Measurements from ENCODE around the gene KMT5B.

Gene KMT5B

DNA sequence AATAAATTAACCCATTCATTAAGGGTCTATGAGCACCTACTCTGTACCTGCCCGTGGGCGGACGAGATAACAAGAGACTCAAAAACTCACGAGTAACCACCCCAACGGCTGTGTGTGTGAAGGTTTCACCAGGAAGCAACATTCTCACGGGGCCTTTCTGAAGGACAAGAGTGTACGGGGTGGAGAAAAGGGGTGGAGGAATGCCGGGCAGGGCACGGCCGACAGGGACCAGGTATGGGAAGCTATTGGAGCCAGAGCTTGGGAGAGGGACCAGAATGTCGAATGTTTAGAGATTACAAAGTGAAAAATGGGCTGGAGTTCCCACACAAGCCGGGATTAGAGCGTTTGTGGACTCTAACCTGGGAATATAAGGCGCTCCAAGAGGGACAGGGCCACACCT lies 1.6 kb downstream of the KMT5B start:
- peak; percentile 30 for DNase-seq (ENCODE audit: low read depth)
- TF ChIP-seq, protein P1, sequence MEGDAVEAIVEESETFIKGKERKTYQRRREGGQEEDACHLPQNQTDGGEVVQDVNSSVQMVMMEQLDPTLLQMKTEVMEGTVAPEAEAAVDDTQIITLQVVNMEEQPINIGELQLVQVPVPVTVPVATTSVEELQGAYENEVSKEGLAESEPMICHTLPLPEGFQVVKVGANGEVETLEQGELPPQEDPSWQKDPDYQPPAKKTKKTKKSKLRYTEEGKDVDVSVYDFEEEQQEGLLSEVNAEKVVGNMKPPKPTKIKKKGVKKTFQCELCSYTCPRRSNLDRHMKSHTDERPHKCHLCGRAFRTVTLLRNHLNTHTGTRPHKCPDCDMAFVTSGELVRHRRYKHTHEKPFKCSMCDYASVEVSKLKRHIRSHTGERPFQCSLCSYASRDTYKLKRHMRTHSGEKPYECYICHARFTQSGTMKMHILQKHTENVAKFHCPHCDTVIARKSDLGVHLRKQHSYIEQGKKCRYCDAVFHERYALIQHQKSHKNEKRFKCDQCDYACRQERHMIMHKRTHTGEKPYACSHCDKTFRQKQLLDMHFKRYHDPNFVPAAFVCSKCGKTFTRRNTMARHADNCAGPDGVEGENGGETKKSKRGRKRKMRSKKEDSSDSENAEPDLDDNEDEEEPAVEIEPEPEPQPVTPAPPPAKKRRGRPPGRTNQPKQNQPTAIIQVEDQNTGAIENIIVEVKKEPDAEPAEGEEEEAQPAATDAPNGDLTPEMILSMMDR (IDR thresholded peaks at IDR 0.05; ENCODE audit: insufficient read depth, low read depth, low read length, missing control alignments): no peak
- peak overlapping the region; percentile 89 for H3K4me3 ChIP-seq (ENCODE audit: low read length)

DNA sequence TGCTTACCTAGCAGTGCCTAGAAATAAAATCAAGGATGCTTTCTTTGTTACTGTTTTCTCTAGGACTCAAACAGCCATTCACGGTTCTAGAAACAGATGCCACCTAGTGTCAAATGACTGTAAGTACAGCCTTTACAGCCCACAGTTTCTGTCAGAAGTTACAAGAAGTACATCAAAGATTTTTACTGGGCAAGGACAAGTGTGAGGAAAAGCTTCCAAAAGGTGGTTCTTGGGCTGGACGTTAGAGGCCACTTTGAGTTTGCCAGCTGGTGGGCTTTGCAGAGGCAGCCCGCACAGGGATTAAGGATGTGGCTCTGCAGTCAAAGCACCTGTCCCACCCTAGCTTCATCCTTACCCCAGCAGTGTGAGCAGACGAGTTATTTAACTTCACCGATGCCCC lies 6.9 kb downstream of the KMT5B start:
- no peak overlapping the region for H3K4me3 ChIP-seq (ENCODE audit: low read length)
- DNase-seq (ENCODE audit: low read depth): peak; percentile 72
- TF ChIP-seq, protein P1 (IDR thresholded peaks at IDR 0.05; ENCODE audit: insufficient read depth, low read depth, low read length, missing control alignments): peak; percentile 87

GRCh38 chr11:68204402-68204801 lies 8.7 kb downstream of the KMT5B start:
- no peak overlapping the region for H3K4me3 ChIP-seq (ENCODE audit: low read length)
- no peak for DNase-seq (ENCODE audit: low read depth)
- TF ChIP-seq, protein P1 (IDR thresholded peaks at IDR 0.05; ENCODE audit: insufficient read depth, low read depth, low read length, missing control alignments): no peak

- no peak overlapping the region for H3K4me3 ChIP-seq (ENCODE audit: low read length)
- DNase-seq (ENCODE audit: low read depth): no peak
- TF ChIP-seq, protein P1 (IDR thresholded peaks at IDR 0.05; ENCODE audit: insufficient read depth, low read depth, low read length, missing control alignments): no peak
Measured at GRCh38 chr11:68202165-68202564, 10.9 kb downstream of the KMT5B start.

DNA sequence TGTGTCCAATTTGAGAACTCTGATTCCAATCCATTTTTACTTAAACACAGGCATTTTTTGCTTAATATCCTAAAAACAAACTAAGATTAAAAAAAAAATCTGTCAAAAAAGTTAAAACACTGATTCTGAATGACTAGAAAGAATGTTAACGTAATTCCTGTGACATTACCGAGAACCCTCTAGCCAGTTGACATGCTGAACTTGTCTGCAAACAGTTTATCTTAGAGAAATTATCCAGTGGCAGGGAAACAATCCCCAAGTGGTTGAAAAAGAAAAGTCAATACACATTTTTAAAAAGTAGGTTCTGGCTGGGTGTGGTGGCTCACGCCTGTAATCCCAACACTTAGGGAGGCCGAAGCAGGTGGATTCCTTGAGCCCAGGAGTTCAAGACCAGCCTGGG lies 11.6 kb downstream of the KMT5B start:
- TF ChIP-seq, protein P1 (IDR thresholded peaks at IDR 0.05; ENCODE audit: insufficient read depth, low read depth, low read length, missing control alignments): no peak
- DNase-seq (ENCODE audit: low read depth): no peak

DNA sequence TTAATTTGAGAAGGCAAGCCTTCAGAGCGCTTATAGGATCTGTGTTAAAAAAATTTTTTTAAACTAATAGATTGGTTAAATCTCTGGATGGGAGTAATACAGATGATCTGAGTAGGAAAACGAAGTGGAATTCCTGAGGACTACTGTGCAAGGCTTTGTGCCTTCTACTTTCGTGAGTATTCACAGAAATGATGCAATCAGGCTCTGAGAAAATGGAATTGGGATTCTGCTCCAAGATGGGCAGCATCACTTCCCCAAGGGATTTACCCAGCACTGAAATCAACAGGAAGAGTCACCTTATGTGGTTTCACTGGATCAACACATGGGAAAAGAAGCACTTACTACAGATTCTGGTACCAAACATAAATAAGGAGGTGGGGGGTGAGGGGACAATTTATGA lies 12.5 kb downstream of the KMT5B start:
- TF ChIP-seq, protein P1 (IDR thresholded peaks at IDR 0.05; ENCODE audit: insufficient read depth, low read depth, low read length, missing control alignments): no peak
- H3K4me3 ChIP-seq (ENCODE audit: low read length): no peak overlapping the region
- DNase-seq (ENCODE audit: low read depth): peak; percentile 40

More for the DNA sequence above, 11.6 kb downstream of the KMT5B start:
- H3K4me3 ChIP-seq (ENCODE audit: low read length): no peak overlapping the region

DNA sequence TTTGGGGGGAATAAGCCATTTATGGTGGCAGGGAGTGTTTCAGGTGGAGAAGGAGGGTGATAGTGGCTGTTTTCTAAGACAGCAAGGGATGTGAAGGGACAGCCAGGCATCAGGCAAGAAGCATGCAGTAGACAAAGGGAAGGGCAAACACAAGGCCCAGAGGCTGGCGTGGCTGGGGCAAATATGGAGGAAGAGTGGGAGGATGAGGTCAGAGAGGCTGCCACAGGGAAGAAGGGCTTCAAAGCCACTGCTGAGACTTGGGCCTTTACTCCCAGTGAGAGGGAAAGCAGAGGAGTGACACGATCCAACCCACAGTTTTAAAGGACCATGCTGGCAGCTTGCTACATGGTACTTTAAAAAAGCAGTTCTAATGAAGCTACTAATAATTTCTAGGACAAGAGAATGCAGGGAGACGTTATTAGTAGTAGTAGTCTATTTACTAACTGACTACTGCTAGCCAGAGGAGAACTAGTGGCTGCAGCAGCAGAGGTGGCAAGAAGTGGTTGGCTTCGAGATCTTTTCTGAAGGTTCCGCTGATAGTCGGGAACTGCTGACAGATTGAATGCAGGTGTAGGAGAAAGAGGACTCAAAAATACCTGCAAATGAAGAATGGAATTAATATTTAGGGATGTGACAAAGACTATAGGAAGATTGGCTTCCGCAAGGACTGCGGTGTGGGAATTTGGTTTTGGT lies 13.7 kb downstream of the KMT5B start:
- TF ChIP-seq, protein P1 (IDR thresholded peaks at IDR 0.05; ENCODE audit: insufficient read depth, low read depth, low read length, missing control alignments): no peak
- H3K4me3 ChIP-seq (ENCODE audit: low read length): no peak overlapping the region
- DNase-seq (ENCODE audit: low read depth): no peak

Measured in epithelial cell of esophagus (primary cell).